HCT116 (cell line): Measurements from ENCODE around the gene IRF8. TPM values are rescaled to one million over a fixed set of nuclear protein-coding genes. Genes with fewer than 3 reads are reported as not detected.

ENCODE experiments used
- ATAC-seq: fragments of 200-7000 bp; cut with Tn5 transposase; 2 replicates; pipeline ENCODE4 v1.9.1; 2020; ENCODE audit warnings: mild to moderate bottlenecking, moderate library complexity
- BruUV-seq: library from RNA; stranded (reverse); fragments of 400-500 nt; replicated peaks from 2 replicates; lab custom pipeline; 2021; lab: Mats Ljungman, UMichigan
- CTCF ChIA-PET: fragments of 300-600 bp; sonication (Branson Sonifier 250); formaldehyde crosslinking; loops from one replicate; lab custom pipeline; 2021; ENCODE audit warnings: antibody characterized with exemption; lab: Charles Lee
- POLR2A ChIA-PET: fragments of 300-600, 350-600 bp; sonication (Branson Sonifier 250); formaldehyde crosslinking; loops from one replicate; lab custom pipeline; 2021; ENCODE audit warnings: antibody characterized with exemption; lab: Charles Lee
- RAD21 ChIA-PET, 2 experiments: fragments of 300-600 bp; sonication (Branson Sonifier 250); formaldehyde crosslinking; loops; one replicate each; lab custom pipeline; 2023; ENCODE audit warnings: low total read pairs in 2 of 2; ENCODE audit not compliant: uncharacterized antibody in 2 of 2, unreplicated experiment in 2 of 2, low non-redundant PET in 1 of 2; lab: Charles Lee
- DNase-seq: peaks from one replicate; pipeline ENCODE4 v3.0.0-alpha.2; 2010; ENCODE audit warnings: low read depth, low spot score
- H2AFZ ChIP-seq: fragments of 200-600 bp; shearing (Covaris generic), sonication (generic); 2 replicates; pipeline ENCODE4 v1.6.1; 2017; ENCODE audit warnings: low read depth, mixed run types, mixed read lengths, antibody characterized with exemption, low read length; ENCODE audit not compliant: poor library complexity, severe bottlenecking
- H3K27ac ChIP-seq: 2 replicates; pipeline ENCODE4 v1.5.1; 2012; ENCODE audit warnings: low read depth, low read length
- H3K27me3 ChIP-seq: fragments of 200-600 bp; sonication (generic); 2 replicates; pipeline ENCODE4 v1.6.1; 2016; ENCODE audit warnings: mixed run types, low read length, mixed read lengths; ENCODE audit not compliant: insufficient read depth
- H3K36me3 ChIP-seq, 2 experiments: fragments of 200-500 bp in 1 of 2; fragments of 200-600 bp in 1 of 2; sonication (Bioruptor generic) in 1 of 2; sonication (generic) in 1 of 2; 2 replicates each; pipeline versions ENCODE4 v1.5.1 to v1.6.1; 2014 to 2016; ENCODE audit warnings: low read length in 2 of 2, inconsistent platforms in 1 of 2, mixed read lengths in 1 of 2, mixed run types in 1 of 2; ENCODE audit not compliant: insufficient read depth in 2 of 2, control insufficient read depth in 1 of 2
- H3K4me1 ChIP-seq, 2 experiments: fragments of 200-600 bp in 1 of 2; sonication (generic) in 1 of 2; 2 replicates each; pipeline versions ENCODE4 v1.5.1 to v1.6.1; 2012 to 2017; ENCODE audit warnings: low read length in 2 of 2, inconsistent platforms in 1 of 2, mild to moderate bottlenecking in 1 of 2, mixed read lengths in 1 of 2, mixed run types in 1 of 2, moderate library complexity in 1 of 2; ENCODE audit not compliant: insufficient read depth in 2 of 2, control insufficient read depth in 1 of 2
- H3K4me2 ChIP-seq: fragments of 200-600 bp; sonication (generic); 2 replicates; pipeline ENCODE4 v1.6.1; 2017; ENCODE audit warnings: mixed run types, low read length, mixed read lengths
- H3K4me3 ChIP-seq, 2 experiments: fragments of 200-600 bp in 1 of 2; sonication (generic) in 1 of 2; replicated peaks in 1 of 2; 2 replicates each; pipeline ENCODE4 v1.5.1; 2011 to 2016; ENCODE audit warnings: low read length in 2 of 2, control low read depth in 1 of 2, low read depth in 1 of 2, mild to moderate bottlenecking in 1 of 2, mixed read lengths in 1 of 2, mixed run types in 1 of 2
- H3K79me2 ChIP-seq: fragments of 200-600 bp; sonication (generic); 2 replicates; pipeline ENCODE4 v1.6.1; 2017; ENCODE audit warnings: mild to moderate bottlenecking, mixed run types, low read length, moderate library complexity, mixed read lengths; ENCODE audit not compliant: insufficient read depth
- H3K9ac ChIP-seq: fragments of 200-600 bp; sonication (generic); 2 replicates; pipeline ENCODE4 v1.6.1; 2016; ENCODE audit warnings: low read length, mixed read lengths
- H3K9me2 ChIP-seq: fragments of 200-600 bp; sonication (generic), shearing (Covaris generic); 2 replicates; pipeline ENCODE4 v1.6.1; 2017; ENCODE audit warnings: mixed run types, mild to moderate bottlenecking, moderate library complexity; ENCODE audit not compliant: insufficient read depth
- H3K9me3 ChIP-seq, 2 experiments: fragments of 200-500 bp in 1 of 2; fragments of 200-600 bp in 1 of 2; sonication (Bioruptor generic) in 1 of 2; sonication (generic) in 1 of 2; 2 replicates each; pipeline ENCODE4 v1.6.1; 2014 to 2017; ENCODE audit warnings: low read length in 2 of 2, mixed read lengths in 2 of 2, inconsistent platforms in 1 of 2, low read depth in 1 of 2, mild to moderate bottlenecking in 1 of 2, mixed run types in 1 of 2, moderate library complexity in 1 of 2; ENCODE audit not compliant: control insufficient read depth in 1 of 2, insufficient read depth in 1 of 2
- H4K20me1 ChIP-seq: fragments of 200-600 bp; sonication (generic), shearing (Covaris generic); 2 replicates; pipeline ENCODE4 v1.6.1; 2017; ENCODE audit warnings: mixed run types, mild to moderate bottlenecking, moderate library complexity; ENCODE audit not compliant: insufficient read depth
- CBX3 ChIP-seq: IDR thresholded peaks from 2 replicates; pipeline ENCODE4 v1.6.1; 2012; ENCODE audit warnings: low read depth
- CEBPB ChIP-seq: IDR thresholded peaks from 2 replicates; pipeline ENCODE4 v1.6.1; 2012; ENCODE audit warnings: low read depth
- EGR1 ChIP-seq: IDR thresholded peaks from 2 replicates; pipeline ENCODE4 v1.6.1; 2012; ENCODE audit warnings: low read depth
- ELF1 ChIP-seq: IDR thresholded peaks from 2 replicates; pipeline ENCODE4 v1.6.1; 2012; ENCODE audit warnings: low read depth, borderline replicate concordance
- EZH2phosphoT487 ChIP-seq: fragments of 200-600 bp; IDR thresholded peaks from 2 replicates; pipeline ENCODE4 v1.6.1; 2018; ENCODE audit warnings: antibody characterized with exemption, borderline replicate concordance
- FOSL1 ChIP-seq: IDR thresholded peaks from 2 replicates; pipeline ENCODE4 v1.6.1; 2012; ENCODE audit warnings: low read depth
- JUND ChIP-seq: IDR thresholded peaks from 2 replicates; pipeline ENCODE4 v1.6.1; 2012
- POLR2A ChIP-seq: IDR thresholded peaks from 2 replicates; pipeline ENCODE4 v1.7.0; 2011; ENCODE audit warnings: borderline replicate concordance; ENCODE audit not compliant: insufficient read depth, insufficient read length; ENCODE audit errors: extremely low read depth
- POLR2AphosphoS5 ChIP-seq: IDR thresholded peaks from 2 replicates; pipeline ENCODE4 v1.6.1; 2011; ENCODE audit warnings: mild to moderate bottlenecking, low read depth, low read length, moderate library complexity
- RAD21 ChIP-seq: IDR thresholded peaks from 2 replicates; pipeline ENCODE4 v1.6.1; 2012; ENCODE audit warnings: low read depth, mild to moderate bottlenecking
- SIN3A ChIP-seq: IDR thresholded peaks from 2 replicates; pipeline ENCODE4 v1.6.1; 2012; ENCODE audit warnings: low read depth
- SP1 ChIP-seq: IDR thresholded peaks from 2 replicates; pipeline ENCODE4 v1.6.1; 2012; ENCODE audit warnings: low read depth
- SRF ChIP-seq: IDR thresholded peaks from 2 replicates; pipeline ENCODE4 v1.6.1; 2012; ENCODE audit warnings: low read depth
- YY1 ChIP-seq: IDR thresholded peaks from 2 replicates; pipeline ENCODE4 v1.6.1; 2011; ENCODE audit warnings: low read length, low read depth, moderate library complexity, mild to moderate bottlenecking; ENCODE audit not compliant: insufficient replicate concordance; ENCODE audit errors: extremely low read depth
- ZFX ChIP-seq: fragments of 450-650 bp; IDR thresholded peaks from 2 replicates; pipeline ENCODE4 v1.6.1; 2017
- ZNF274 ChIP-seq: fragments of 200-500 bp; sonication (Bioruptor generic); IDR thresholded peaks from 2 replicates; pipeline ENCODE4 v1.6.1; 2014; ENCODE audit warnings: mild to moderate bottlenecking, low read depth, low read length, inconsistent platforms
- intact Hi-C: fragments of 100-400 bp; cut with micrococcal nuclease; formaldehyde crosslinking; loops from 2 replicates; pipeline ENCODE4 v1.10.0; 2022
- total RNA-seq: library from RNA; stranded (reverse); gene quantifications from one replicate; pipeline ENCODE4 v1.2.1, GENCODE V29; 2021; ENCODE audit not compliant: unreplicated experiment
- TF ChIP-seq, protein P1 (sequence below): IDR thresholded peaks from 2 replicates; pipeline ENCODE4 v1.6.1; 2012
- TF ChIP-seq, protein P2 (sequence below): IDR thresholded peaks from 2 replicates; pipeline ENCODE4 v1.6.1; 2012; ENCODE audit warnings: low read depth

Gene IRF8
- total RNA-seq, 1 experiment from 2014 or later, result 0.61 TPM

DNA sequence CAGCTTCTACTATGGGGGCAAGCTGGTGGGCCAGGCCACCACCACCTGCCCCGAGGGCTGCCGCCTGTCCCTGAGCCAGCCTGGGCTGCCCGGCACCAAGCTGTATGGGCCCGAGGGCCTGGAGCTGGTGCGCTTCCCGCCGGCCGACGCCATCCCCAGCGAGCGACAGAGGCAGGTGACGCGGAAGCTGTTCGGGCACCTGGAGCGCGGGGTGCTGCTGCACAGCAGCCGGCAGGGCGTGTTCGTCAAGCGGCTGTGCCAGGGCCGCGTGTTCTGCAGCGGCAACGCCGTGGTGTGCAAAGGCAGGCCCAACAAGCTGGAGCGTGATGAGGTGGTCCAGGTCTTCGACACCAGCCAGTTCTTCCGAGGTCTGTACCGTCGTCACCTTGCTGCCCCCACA, 19.5 kb downstream of the IRF8 start:
- no peak for DNase-seq
- Histone ChIP-seq H3K27me3 (peaks cover 17% of the 10 kb centered on the region), H3K27ac (no peak overlapping the region), H3K9me2 (no peaks in the 10 kb centered on the region), H3K79me2 (no peaks in the 10 kb centered on the region), H3K4me3 (no peak overlapping the region), H3K4me1 (no peaks in the 10 kb centered on the region), H4K20me1 (no peaks in the 10 kb centered on the region)
- ATAC-seq, result no peak
- intact Hi-C loops, result no loop called here
- TF ChIP-seq ZNF274 (no peak), POLR2AphosphoS5 (no peak), CEBPB (no peak), CBX3 (no peak), SIN3A (no peak), FOSL1 (no peak), EZH2phosphoT487 (no peak), SRF (no peak), JUND (no peak), POLR2A (no peak), RAD21 (no peak), ELF1 (no peak), ZFX (no peak), YY1 (no peak), EGR1 (no peak), SP1 (no peak)
- TF ChIP-seq, protein P1, sequence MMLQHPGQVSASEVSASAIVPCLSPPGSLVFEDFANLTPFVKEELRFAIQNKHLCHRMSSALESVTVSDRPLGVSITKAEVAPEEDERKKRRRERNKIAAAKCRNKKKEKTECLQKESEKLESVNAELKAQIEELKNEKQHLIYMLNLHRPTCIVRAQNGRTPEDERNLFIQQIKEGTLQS, result no peak
- TF ChIP-seq, protein P2, sequence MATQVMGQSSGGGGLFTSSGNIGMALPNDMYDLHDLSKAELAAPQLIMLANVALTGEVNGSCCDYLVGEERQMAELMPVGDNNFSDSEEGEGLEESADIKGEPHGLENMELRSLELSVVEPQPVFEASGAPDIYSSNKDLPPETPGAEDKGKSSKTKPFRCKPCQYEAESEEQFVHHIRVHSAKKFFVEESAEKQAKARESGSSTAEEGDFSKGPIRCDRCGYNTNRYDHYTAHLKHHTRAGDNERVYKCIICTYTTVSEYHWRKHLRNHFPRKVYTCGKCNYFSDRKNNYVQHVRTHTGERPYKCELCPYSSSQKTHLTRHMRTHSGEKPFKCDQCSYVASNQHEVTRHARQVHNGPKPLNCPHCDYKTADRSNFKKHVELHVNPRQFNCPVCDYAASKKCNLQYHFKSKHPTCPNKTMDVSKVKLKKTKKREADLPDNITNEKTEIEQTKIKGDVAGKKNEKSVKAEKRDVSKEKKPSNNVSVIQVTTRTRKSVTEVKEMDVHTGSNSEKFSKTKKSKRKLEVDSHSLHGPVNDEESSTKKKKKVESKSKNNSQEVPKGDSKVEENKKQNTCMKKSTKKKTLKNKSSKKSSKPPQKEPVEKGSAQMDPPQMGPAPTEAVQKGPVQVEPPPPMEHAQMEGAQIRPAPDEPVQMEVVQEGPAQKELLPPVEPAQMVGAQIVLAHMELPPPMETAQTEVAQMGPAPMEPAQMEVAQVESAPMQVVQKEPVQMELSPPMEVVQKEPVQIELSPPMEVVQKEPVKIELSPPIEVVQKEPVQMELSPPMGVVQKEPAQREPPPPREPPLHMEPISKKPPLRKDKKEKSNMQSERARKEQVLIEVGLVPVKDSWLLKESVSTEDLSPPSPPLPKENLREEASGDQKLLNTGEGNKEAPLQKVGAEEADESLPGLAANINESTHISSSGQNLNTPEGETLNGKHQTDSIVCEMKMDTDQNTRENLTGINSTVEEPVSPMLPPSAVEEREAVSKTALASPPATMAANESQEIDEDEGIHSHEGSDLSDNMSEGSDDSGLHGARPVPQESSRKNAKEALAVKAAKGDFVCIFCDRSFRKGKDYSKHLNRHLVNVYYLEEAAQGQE, result no peak
- TF ChIP-seq, all 23 proteins: peak for 0
- ChIA-PET RAD21 (no interaction called here), POLR2A (no interaction called here), CTCF (no interaction called here)
- no peak overlapping the region for H2AFZ ChIP-seq
- H3K4me2 ChIP-seq, result no peak overlapping the region
- no peaks in the 10 kb centered on the region for H3K9me3 ChIP-seq
- no peaks in the 10 kb centered on the region for H3K36me3 ChIP-seq
- H3K9ac ChIP-seq, result no peak overlapping the region
- no TSS peak for BruUV-seq
